ENCODE data around the gene CPNE6. TPM values are rescaled to one million over a fixed set of nuclear protein-coding genes. Genes with fewer than 3 reads are reported as not detected.

The CPNE6 gene
- total and polyA plus RNA-seq, 2 of the 13 experiments (the other 11 are each of a cell fraction or from before 2014, with no cell fraction given): not detected

DNA sequence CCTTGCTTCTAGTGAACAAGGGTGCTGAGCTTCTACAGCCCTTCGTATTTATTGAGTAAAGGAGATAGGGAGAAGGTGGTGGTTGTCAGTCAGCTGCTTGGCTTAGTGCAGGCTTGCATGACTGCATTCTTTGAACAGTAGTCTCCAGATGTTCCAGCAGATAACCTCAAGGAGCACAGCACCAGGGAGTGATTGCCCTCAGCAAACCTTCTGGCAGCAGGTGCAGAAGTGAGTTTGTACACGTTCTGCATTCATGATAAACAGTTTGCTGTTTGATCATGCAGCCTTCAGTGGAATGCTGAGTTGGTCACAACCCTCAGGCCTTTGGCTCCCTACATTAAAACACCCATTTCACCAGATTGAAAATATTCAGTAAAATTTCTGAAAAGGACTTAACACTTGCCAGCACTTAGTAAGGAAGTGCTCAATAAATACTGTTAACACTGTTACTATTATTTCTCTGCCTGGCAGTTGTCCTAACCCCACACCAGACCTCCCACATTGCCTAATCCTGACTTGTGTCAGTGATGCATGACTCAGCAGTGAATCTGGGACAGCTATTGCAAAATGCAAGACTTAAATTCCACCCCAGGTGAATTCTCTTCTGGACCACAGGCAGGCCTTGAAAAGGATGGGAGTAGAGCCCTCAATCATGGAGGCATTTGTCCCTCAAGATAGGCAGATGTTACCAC, 38.5 kb upstream of the CPNE6 start (continued):
- TF ChIP-seq MAFG (CRISPR knock-in tag; IDR thresholded peaks at IDR 0.05) (peak; percentile 97), ZNF343 (CRISPR knock-in tag; IDR thresholded peaks at IDR 0.05) (no peak), NCOA5 (CRISPR knock-in tag; IDR thresholded peaks at IDR 0.05) (no peak), SKIL (CRISPR knock-in tag; IDR thresholded peaks at IDR 0.05; ENCODE audit: borderline replicate concordance) (0 out of 2 replicates have a peak, but pooled peaks have one; percentile 5), CEBPG (CRISPR knock-in tag; IDR thresholded peaks at IDR 0.05) (peak; percentile 98), ARNT2 (CRISPR knock-in tag; IDR thresholded peaks at IDR 0.05; ENCODE audit: low read depth) (no peak), SMARCE1 (IDR thresholded peaks at IDR 0.05; ENCODE audit: borderline replicate concordance) (no peak), CAMTA2 (CRISPR knock-in tag; IDR thresholded peaks at IDR 0.05; ENCODE audit: borderline replicate concordance) (no peak), E2F2 (CRISPR knock-in tag; IDR thresholded peaks at IDR 0.05; ENCODE audit: borderline replicate concordance) (no peak), ZBTB7A (CRISPR knock-in tag; IDR thresholded peaks at IDR 0.05) (no peak), NR3C1 (CRISPR knock-in tag; IDR thresholded peaks at IDR 0.05) (no peak), SOX5 (CRISPR knock-in tag; IDR thresholded peaks at IDR 0.05; ENCODE audit: borderline replicate concordance) (peak; percentile 61), NCOA2 (CRISPR knock-in tag; IDR thresholded peaks at IDR 0.05) (peak; percentile 69), GABPA (IDR thresholded peaks at IDR 0.05; ENCODE audit: low read depth, low read length) (no peak), GABPA (CRISPR knock-in tag; IDR thresholded peaks at IDR 0.05; ENCODE audit: low read depth) (no peak), CREB1 (IDR thresholded peaks at IDR 0.05) (no peak), CREB1 (CRISPR knock-in tag; IDR thresholded peaks at IDR 0.05) (no peak), JUN (CRISPR knock-in tag; IDR thresholded peaks at IDR 0.05) (peak; percentile 70; the same call in 1 of the 2 replicates), PAX8 (CRISPR knock-in tag; IDR thresholded peaks at IDR 0.05; ENCODE audit: borderline replicate concordance) (no peak), NFE2 (CRISPR knock-in tag; IDR thresholded peaks at IDR 0.05) (peak; percentile 97), TRIM24 (CRISPR knock-in tag; IDR thresholded peaks at IDR 0.05) (peak; percentile 97), ATRX (CRISPR knock-in tag; IDR thresholded peaks at IDR 0.05; ENCODE audit: borderline replicate concordance) (no peak), ZNF580 (CRISPR knock-in tag; IDR thresholded peaks at IDR 0.05; ENCODE audit: borderline replicate concordance, low read depth) (no peak)
- TF ChIP-seq, protein P1, sequence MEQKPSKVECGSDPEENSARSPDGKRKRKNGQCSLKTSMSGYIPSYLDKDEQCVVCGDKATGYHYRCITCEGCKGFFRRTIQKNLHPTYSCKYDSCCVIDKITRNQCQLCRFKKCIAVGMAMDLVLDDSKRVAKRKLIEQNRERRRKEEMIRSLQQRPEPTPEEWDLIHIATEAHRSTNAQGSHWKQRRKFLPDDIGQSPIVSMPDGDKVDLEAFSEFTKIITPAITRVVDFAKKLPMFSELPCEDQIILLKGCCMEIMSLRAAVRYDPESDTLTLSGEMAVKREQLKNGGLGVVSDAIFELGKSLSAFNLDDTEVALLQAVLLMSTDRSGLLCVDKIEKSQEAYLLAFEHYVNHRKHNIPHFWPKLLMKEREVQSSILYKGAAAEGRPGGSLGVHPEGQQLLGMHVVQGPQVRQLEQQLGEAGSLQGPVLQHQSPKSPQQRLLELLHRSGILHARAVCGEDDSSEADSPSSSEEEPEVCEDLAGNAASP (CRISPR knock-in tag; IDR thresholded peaks at IDR 0.05; ENCODE audit: borderline replicate concordance): peak; percentile 84; the same call in 1 of the 2 replicates

Data from HepG2 (cell line).